Glutamatergic neuron (in vitro differentiated cells): ENCODE measurements around the gene CCDC28A. TPM values are rescaled to one million over a fixed set of nuclear protein-coding genes. Genes with fewer than 3 reads are reported as not detected.
"Not testable (repeated sequence)": the region's sequence is repeated elsewhere in the genome, so short reads cannot be mapped to it uniquely, and the experiment has no call there.

Experiments
- DNase-seq: peaks from one replicate; pipeline ENCODE4 v3.0.0; 2022
- H3K27ac Mint-ChIP-seq: one replicate; pipeline ENCODE4 v1.8.0; 2020; ENCODE audit warnings: mild to moderate bottlenecking, mixed read lengths, inconsistent platforms; ENCODE audit not compliant: unreplicated experiment
- H3K27me3 Mint-ChIP-seq: one replicate; pipeline ENCODE4 v1.8.0; 2020; ENCODE audit warnings: mild to moderate bottlenecking, moderate library complexity, mixed read lengths, inconsistent platforms; ENCODE audit not compliant: unreplicated experiment
- H3K36me3 Mint-ChIP-seq: one replicate; pipeline ENCODE4 v1.8.0; 2020; ENCODE audit warnings: mild to moderate bottlenecking, mixed read lengths, inconsistent platforms; ENCODE audit not compliant: unreplicated experiment
- H3K4me1 Mint-ChIP-seq: one replicate; pipeline ENCODE4 v1.8.0; 2020; ENCODE audit warnings: mild to moderate bottlenecking, low read depth, mixed read lengths, inconsistent platforms; ENCODE audit not compliant: unreplicated experiment
- H3K4me3 Mint-ChIP-seq: one replicate; pipeline ENCODE4 v1.8.0; 2020; ENCODE audit warnings: mild to moderate bottlenecking, mixed read lengths, inconsistent platforms; ENCODE audit not compliant: unreplicated experiment
- H3K9me3 Mint-ChIP-seq: one replicate; pipeline ENCODE4 v1.8.0; 2020; ENCODE audit warnings: mild to moderate bottlenecking, moderate library complexity, mixed read lengths, inconsistent platforms; ENCODE audit not compliant: unreplicated experiment
- CTCF ChIP-seq: fragments of 200-600 bp; sonication (generic); IDR thresholded peaks from one replicate; pipeline ENCODE4 v1.5.0; 2021; ENCODE audit not compliant: partially characterized antibody, unreplicated experiment
- total RNA-seq: library from RNA; stranded (reverse); fragmentation: NEBNext Ultra II Directional; extraction: Animal tissue kit (Norgen Biotek cat#: 25700); gene quantifications from one replicate; pipeline ENCODE4 v1.2.1, GENCODE V29; 2021; ENCODE audit not compliant: unreplicated experiment

The CCDC28A gene
- total RNA-seq, 1 donor from 2014 or later: 10.1 TPM

- H3K36me3 Mint-ChIP-seq: peaks cover 9% of the 10 kb centered on the region
- TF ChIP-seq CTCF: no peak
- H3K9me3 Mint-ChIP-seq: no peaks in the 10 kb centered on the region
- H3K27me3 Mint-ChIP-seq: peaks cover 2% of the 10 kb centered on the region
- H3K27ac Mint-ChIP-seq: no peak overlapping the region
- H3K4me1 Mint-ChIP-seq: no peaks in the 10 kb centered on the region
- H3K4me3 Mint-ChIP-seq: no peak overlapping the region
- no peak for DNase-seq
Measured at GRCh38 chr6:138727182-138727581, 46.4 kb upstream of the CCDC28A start.

- H3K36me3 Mint-ChIP-seq: peaks cover 9% of the 10 kb centered on the region
- peaks cover 2% of the 10 kb centered on the region for H3K27me3 Mint-ChIP-seq
- TF ChIP-seq CTCF: no peak
- no peaks in the 10 kb centered on the region for H3K9me3 Mint-ChIP-seq
- H3K4me1 Mint-ChIP-seq: no peaks in the 10 kb centered on the region
- H3K27ac Mint-ChIP-seq: no peak overlapping the region
- H3K4me3 Mint-ChIP-seq: no peak overlapping the region
- DNase-seq: no peak
Measured at GRCh38 chr6:138728662-138729061, 44.9 kb upstream of the CCDC28A start.

- H3K9me3 Mint-ChIP-seq, H3K4me3 Mint-ChIP-seq, H3K4me1 Mint-ChIP-seq, H3K36me3 Mint-ChIP-seq, H3K27me3 Mint-ChIP-seq, DNase-seq, H3K27ac Mint-ChIP-seq: not testable (repeated sequence)
Measured at GRCh38 chr6:138730037-138730436, 43.5 kb upstream of the CCDC28A start.

- DNase-seq: no peak
- Mint-ChIP-seq H3K4me3 (no peak overlapping the region), H3K27me3 (peaks cover 2% of the 10 kb centered on the region), H3K27ac (no peak overlapping the region), H3K9me3 (peaks cover 4% of the 10 kb centered on the region), H3K36me3 (peaks cover 9% of the 10 kb centered on the region), H3K4me1 (no peaks in the 10 kb centered on the region)
- no peak for TF ChIP-seq CTCF
Measured at GRCh38 chr6:138734585-138734984, 39.0 kb upstream of the CCDC28A start.

GRCh38 chr6:138736640-138737039 lies 36.9 kb upstream of the CCDC28A start:
- Mint-ChIP-seq H3K9me3 (peaks cover 8% of the 10 kb centered on the region), H3K27me3 (no peaks in the 10 kb centered on the region), H3K4me1 (no peaks in the 10 kb centered on the region), H3K36me3 (peaks cover 3% of the 10 kb centered on the region), H3K4me3 (no peak overlapping the region), H3K27ac (no peak overlapping the region)
- DNase-seq: no peak
- no peak for TF ChIP-seq CTCF

GRCh38 chr6:138752017-138752416 lies 21.6 kb upstream of the CCDC28A start:
- H3K36me3 Mint-ChIP-seq: no peaks in the 10 kb centered on the region
- H3K9me3 Mint-ChIP-seq: no peaks in the 10 kb centered on the region
- DNase-seq: no peak
- H3K27ac Mint-ChIP-seq: no peak overlapping the region
- H3K27me3 Mint-ChIP-seq: no peaks in the 10 kb centered on the region
- H3K4me1 Mint-ChIP-seq: peaks cover 2% of the 10 kb centered on the region
- TF ChIP-seq CTCF: no peak
- H3K4me3 Mint-ChIP-seq: no peak overlapping the region
